BE2C (cell line): ENCODE measurements around the gene RAB6B.

Experiments used
- DNase-seq: peaks from one replicate; pipeline ENCODE4 v3.0.0-alpha.2; 2020
- H3K27me3 ChIP-seq: fragments of 250-450 bp; sonication (Bioruptor Pico); 2 replicates; pipeline ENCODE4 v1.5.1; 2020; ENCODE audit warnings: mild to moderate bottlenecking
- H3K36me3 ChIP-seq: fragments of 250-450 bp; sonication (Bioruptor Pico); 2 replicates; pipeline ENCODE4 v1.5.1; 2020; ENCODE audit warnings: mild to moderate bottlenecking
- H3K4me1 ChIP-seq: fragments of 250-450 bp; sonication (Bioruptor Pico); 2 replicates; pipeline ENCODE4 v1.5.1; 2020
- H3K4me3 ChIP-seq: 2 replicates; pipeline ENCODE4 v1.5.1; 2011; ENCODE audit warnings: low read depth, low read length
- H3K9me3 ChIP-seq: fragments of 250-450 bp; sonication (Bioruptor Pico); 2 replicates; pipeline ENCODE4 v1.5.1; 2020
- TF ChIP-seq, protein P1 (sequence below): IDR thresholded peaks from 2 replicates; pipeline ENCODE4 v1.5.1; 2012; ENCODE audit warnings: mild to moderate bottlenecking, low read depth, low read length

Gene RAB6B

DNA sequence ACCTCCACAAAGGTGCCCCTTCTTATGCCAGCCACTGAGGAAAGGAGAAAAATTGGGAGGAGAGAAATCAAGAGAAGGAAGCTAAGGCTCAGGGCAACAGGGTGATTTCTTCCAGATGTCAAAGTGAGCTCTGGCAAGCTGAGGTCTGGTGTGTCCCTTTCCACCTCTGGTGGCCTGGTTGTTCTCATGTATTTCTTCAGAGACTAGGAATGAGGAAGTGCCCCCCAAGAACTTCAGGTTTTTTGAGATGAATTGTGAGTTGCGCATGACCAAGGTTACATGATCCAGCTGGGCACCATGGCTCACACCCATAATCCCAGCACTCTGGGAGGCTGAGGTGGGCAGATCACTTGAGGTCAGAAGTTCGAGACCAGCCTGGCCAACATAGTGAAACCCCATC lies 5.6 kb downstream of the RAB6B start:
- Histone ChIP-seq H3K4me3 (no peak overlapping the region), H3K9me3 (no peaks in the 10 kb centered on the region), H3K36me3 (no peaks in the 10 kb centered on the region), H3K4me1 (no peaks in the 10 kb centered on the region), H3K27me3 (peaks cover 5% of the 10 kb centered on the region)
- no peak for DNase-seq
- TF ChIP-seq, protein P1, sequence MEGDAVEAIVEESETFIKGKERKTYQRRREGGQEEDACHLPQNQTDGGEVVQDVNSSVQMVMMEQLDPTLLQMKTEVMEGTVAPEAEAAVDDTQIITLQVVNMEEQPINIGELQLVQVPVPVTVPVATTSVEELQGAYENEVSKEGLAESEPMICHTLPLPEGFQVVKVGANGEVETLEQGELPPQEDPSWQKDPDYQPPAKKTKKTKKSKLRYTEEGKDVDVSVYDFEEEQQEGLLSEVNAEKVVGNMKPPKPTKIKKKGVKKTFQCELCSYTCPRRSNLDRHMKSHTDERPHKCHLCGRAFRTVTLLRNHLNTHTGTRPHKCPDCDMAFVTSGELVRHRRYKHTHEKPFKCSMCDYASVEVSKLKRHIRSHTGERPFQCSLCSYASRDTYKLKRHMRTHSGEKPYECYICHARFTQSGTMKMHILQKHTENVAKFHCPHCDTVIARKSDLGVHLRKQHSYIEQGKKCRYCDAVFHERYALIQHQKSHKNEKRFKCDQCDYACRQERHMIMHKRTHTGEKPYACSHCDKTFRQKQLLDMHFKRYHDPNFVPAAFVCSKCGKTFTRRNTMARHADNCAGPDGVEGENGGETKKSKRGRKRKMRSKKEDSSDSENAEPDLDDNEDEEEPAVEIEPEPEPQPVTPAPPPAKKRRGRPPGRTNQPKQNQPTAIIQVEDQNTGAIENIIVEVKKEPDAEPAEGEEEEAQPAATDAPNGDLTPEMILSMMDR: no peak

DNA sequence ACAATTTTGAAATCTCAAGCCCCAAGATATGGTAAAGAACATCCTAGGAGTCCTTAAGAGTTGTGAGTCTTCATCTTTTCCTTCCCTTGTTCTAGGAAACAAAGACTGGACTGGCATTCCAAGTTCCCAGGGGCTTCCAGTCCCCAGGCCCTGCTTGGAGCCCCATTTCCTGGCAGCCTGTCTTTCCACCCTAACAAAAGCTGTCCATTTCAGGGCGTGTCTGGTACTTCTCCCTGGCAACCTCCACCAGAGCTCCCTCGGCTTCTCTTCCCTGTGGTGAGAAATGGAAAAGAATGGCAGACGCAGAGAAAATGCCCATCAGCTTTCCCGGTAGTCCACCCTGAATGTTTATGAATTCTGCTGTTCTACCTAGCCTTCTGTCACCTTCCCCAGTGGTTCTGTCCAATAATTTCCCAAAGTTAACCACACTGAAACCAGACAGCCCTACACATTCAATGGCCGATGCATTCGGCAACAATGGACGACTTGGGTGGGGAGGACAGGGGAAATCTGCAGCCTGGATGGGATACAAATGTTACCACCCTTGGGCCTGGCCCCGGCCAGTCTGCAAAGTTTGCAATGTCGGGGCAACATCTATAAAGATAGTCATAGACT lies 6.8 kb downstream of the RAB6B start:
- Histone ChIP-seq H3K4me3 (no peak overlapping the region), H3K4me1 (no peaks in the 10 kb centered on the region)

DNA sequence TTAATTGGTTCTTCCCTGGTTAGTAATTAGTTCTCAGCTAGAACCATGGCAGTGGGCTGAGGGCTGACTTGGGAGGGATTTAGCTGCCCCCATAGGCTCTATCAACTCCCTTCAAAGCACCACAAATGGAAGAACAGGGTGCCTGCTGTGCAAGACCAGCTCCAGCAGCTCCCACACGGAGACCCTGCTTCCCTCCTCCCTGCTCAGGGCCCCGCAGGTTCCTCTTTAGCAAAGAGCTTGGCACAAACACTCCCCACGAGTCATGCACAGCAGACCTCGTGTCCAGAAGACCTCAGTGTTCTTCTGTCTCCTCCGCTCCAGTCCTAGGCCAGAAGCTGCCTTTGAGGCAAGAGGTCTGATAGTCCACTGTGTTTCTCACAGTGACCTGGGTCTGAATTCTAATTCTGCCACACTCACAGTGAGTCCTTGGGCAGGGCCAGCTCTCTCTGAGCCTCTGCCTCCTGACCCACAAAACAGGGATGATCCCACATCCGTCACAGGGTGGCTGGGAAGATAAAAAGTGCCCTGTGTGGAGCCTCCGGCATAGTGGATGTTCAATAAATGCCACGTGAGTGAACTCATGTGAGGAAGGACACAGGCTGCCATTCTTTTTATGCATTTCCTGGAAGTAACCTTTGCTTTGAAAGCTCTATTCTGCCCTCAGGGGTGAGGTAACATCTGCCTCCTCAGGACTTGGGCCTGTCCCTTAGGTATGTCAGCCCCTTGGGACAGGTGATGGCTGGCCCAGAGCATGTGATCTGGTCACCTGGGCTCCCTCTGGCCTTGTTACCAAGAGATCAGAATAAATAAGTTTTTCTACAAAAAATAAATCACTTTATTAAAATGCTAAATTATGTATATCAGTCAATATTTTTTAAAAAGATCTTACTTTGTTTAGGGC lies 7.6 kb downstream of the RAB6B start:
- Histone ChIP-seq H3K9me3 (no peaks in the 10 kb centered on the region), H3K4me1 (no peaks in the 10 kb centered on the region), H3K4me3 (no peak overlapping the region), H3K36me3 (no peaks in the 10 kb centered on the region), H3K27me3 (no peaks in the 10 kb centered on the region)
- TF ChIP-seq, protein P1: no peak
- no peak for DNase-seq

More for the DNA sequence above, 6.8 kb downstream of the RAB6B start:
- TF ChIP-seq, protein P1: no peak
- no peaks in the 10 kb centered on the region for H3K36me3 ChIP-seq
- no peaks in the 10 kb centered on the region for H3K9me3 ChIP-seq
- no peaks in the 10 kb centered on the region; the same call in 1 of the 2 replicates for H3K27me3 ChIP-seq
- DNase-seq: no peak

DNA sequence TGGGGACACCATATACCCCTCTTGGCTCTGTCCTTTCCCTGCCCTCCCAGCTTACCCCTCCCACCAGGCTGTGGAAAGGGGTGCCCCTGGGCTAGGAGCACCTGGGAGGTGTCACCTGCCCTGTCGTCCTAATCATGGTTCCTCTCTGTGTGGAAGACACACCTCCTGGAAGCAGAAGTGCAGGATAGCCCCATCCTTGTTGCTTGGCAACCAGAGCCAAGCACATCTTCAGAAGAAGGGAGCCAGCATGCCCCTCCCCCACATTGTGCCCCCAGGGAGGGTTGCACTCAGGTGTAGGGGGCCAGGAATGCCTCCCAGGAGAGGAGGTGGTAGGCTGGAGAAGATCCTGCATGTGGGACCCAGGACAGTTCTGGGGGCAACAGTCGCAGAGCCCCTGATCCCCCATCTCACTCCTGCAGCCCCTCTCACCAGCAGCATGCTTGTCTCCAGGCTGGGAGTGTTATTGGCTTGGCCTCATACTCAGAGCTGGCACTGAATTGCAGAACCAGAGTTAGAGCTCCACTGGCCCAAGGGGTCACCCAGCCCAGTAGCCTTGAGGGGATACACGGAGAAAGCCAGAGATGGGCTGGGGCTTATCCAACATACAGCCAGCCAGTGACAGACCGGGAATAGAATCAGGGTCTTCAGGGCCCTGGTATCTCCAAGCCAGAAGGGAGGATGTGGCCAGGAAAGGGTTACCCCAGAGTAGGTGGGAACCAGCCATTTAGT lies 8.4 kb downstream of the RAB6B start:
- Histone ChIP-seq H3K4me3 (no peak overlapping the region), H3K27me3 (no peaks in the 10 kb centered on the region), H3K9me3 (no peaks in the 10 kb centered on the region), H3K4me1 (no peaks in the 10 kb centered on the region), H3K36me3 (no peaks in the 10 kb centered on the region)
- DNase-seq: no peak
- TF ChIP-seq, protein P1: no peak

DNA sequence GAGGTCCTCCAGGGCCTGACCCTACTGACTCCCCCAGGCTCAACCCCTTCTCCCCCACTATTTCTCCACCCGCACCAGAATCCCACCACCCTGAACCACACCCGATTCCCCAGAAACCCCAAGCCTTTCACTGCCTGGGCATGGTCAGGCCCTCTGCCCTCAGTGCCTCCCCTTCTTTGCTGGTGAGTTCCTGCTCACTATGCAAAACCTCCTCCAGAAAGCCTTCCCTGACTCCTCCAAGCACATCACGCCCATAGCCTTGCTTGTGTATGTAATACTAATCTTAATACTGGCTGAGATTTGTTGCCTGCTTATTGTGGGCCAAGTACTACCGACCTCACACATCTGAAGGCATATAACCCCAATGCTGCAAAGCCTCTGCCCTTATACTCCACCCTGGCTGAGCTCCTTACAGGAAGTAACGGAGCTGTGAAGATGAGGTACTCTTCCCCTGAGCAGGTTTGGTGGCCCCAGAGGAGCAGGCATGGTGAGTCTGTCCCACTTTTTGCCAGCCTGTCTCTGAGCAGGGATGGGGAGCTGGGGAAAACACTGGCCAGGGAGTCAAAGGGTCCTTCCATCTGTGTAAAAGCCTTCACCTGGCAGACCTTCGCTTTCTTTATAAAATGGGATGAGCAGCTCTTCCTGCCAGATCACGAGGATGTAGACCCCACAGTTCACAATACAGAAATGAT lies 9.5 kb downstream of the RAB6B start:
- no peak for DNase-seq
- Histone ChIP-seq H3K4me3 (no peak overlapping the region), H3K9me3 (no peaks in the 10 kb centered on the region), H3K36me3 (no peaks in the 10 kb centered on the region), H3K4me1 (no peaks in the 10 kb centered on the region), H3K27me3 (no peaks in the 10 kb centered on the region)
- TF ChIP-seq, protein P1: no peak
